H1 (cell line): ENCODE measurements around the gene GCK.

Experiments
- GTF2F1 ChIP-seq: IDR thresholded peaks from 2 replicates; pipeline ENCODE4 v1.6.1; 2012; ENCODE audit warnings: low read depth, low read length, improper control_type of control experiment, borderline replicate concordance
- POLR2A ChIP-seq, 2 experiments: IDR thresholded peaks; 1 replicate in 1 of 2; 2 replicates in 1 of 2; pipeline ENCODE4 v1.6.1; 2011; ENCODE audit warnings: low read depth in 2 of 2, low read length in 2 of 2, mild to moderate bottlenecking in 2 of 2; ENCODE audit errors: control extremely low read depth in 1 of 2
- TF ChIP-seq, protein P1 (sequence below), 3 experiments: IDR thresholded peaks; 1 replicate in 2 of 3; 2 replicates in 1 of 3; pipeline versions ENCODE4 v1.5.1 to v1.6.1; 2011; ENCODE audit warnings: low read length in 3 of 3, mild to moderate bottlenecking in 3 of 3, inconsistent platforms in 2 of 3, low read depth in 1 of 3, moderate library complexity in 1 of 3; ENCODE audit not compliant: insufficient read depth in 1 of 3; ENCODE audit errors: control extremely low read depth in 1 of 3

DNA sequence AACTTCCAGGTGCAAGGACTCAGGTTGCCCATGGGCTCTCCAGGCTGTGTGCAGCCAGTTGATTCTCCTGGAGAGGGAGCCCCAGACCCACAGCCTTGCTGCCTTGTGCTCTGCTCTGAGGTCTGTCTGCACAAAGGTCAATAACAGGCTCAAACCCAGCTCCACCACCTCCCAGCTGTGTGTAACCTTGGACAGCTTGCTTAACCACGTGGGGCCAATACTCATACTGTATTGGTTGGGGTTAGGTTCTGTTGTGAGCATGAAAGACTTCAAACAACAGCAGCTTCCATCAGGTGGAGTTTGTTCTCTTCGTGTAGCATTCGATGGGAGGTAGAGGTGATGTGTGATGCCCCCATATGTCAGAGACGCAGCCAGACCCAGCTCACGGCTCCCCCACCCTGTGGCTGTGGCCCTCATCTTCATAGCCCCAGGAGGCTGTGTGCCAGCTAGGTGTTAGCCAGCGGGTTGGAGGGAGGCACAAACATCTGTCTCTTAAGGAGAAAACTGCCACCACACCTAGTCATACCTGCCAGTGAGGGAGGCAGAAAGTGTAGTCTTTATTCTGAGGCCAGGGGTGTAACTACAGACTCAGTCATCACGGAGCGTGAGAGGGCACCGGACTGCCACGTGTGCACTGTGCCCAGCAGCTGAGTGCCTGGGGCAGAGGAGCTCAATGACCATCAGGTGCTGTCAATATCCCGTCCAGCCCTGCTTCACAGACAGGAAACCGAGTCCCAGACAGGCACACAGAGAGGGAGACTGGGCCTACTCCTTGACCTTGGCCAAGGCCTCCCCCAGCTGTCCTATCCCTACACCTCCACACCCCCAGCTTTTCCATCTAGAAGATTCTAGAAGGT lies 57.8 kb downstream of the GCK start:
- no peak for TF ChIP-seq GTF2F1
- TF ChIP-seq, protein P1, sequence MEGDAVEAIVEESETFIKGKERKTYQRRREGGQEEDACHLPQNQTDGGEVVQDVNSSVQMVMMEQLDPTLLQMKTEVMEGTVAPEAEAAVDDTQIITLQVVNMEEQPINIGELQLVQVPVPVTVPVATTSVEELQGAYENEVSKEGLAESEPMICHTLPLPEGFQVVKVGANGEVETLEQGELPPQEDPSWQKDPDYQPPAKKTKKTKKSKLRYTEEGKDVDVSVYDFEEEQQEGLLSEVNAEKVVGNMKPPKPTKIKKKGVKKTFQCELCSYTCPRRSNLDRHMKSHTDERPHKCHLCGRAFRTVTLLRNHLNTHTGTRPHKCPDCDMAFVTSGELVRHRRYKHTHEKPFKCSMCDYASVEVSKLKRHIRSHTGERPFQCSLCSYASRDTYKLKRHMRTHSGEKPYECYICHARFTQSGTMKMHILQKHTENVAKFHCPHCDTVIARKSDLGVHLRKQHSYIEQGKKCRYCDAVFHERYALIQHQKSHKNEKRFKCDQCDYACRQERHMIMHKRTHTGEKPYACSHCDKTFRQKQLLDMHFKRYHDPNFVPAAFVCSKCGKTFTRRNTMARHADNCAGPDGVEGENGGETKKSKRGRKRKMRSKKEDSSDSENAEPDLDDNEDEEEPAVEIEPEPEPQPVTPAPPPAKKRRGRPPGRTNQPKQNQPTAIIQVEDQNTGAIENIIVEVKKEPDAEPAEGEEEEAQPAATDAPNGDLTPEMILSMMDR (IDR thresholded peaks at IDR 0.05; ENCODE audit: control extremely low read depth in 1 of 3, insufficient read depth in 1 of 3, low read depth in 1 of 3, low read length in 3 of 3), result peak; percentile 66 to 75 (median 68)
- no peak for TF ChIP-seq POLR2A (IDR thresholded peaks at IDR 0.05; ENCODE audit: control extremely low read depth in 1 of 2, low read depth in 2 of 2, low read length in 2 of 2)
